Prostate gland (tissue), 2 donors: Measurements from ENCODE around the gene C1orf198.

ENCODE experiments used
- POLR2A ChIP-seq: fragments of 450-650 bp; IDR thresholded peaks from one replicate; pipeline ENCODE4 v1.6.1; 2016; ENCODE audit warnings: antibody characterized with exemption, mild to moderate bottlenecking
- POLR2AphosphoS5 ChIP-seq: sonication (generic); formaldehyde crosslinking; IDR thresholded peaks from one replicate; pipeline ENCODE4 v1.6.1; 2017; ENCODE audit warnings: antibody characterized with exemption
- TF ChIP-seq, protein P1 (sequence below), 4 experiments: fragments of 200-600 bp in 2 of 4; fragments of 450-650 bp in 2 of 4; sonication (generic) in 2 of 4; IDR thresholded peaks; 1 replicate in 3 of 4; 2 replicates in 1 of 4; pipeline ENCODE4 v1.5.1; 2016 to 2019; ENCODE audit warnings: antibody characterized with exemption in 4 of 4, mild to moderate bottlenecking in 2 of 4, moderate library complexity in 2 of 4

DNA sequence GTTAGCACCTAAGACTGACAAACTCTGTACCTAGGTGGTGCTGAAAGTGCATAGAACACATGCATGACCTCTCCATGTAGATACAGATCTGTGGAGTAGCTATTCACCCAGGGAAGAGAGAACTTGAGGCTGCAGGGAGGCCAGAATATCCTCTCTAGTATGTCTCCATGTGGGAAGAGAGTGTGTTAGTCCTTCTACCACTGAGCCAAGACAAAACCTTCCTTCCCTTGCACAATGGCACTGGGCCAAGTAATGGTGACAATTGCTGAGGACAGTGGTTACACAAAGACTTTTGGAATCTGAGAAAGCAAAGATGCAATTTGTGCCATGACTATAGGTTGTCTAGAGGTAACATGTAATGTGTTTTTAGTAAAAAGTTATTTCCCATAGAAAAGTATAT, 52.3 kb downstream of the C1orf198 start:
- TF ChIP-seq POLR2A (no peak), POLR2AphosphoS5 (no peak)
- TF ChIP-seq, protein P1, sequence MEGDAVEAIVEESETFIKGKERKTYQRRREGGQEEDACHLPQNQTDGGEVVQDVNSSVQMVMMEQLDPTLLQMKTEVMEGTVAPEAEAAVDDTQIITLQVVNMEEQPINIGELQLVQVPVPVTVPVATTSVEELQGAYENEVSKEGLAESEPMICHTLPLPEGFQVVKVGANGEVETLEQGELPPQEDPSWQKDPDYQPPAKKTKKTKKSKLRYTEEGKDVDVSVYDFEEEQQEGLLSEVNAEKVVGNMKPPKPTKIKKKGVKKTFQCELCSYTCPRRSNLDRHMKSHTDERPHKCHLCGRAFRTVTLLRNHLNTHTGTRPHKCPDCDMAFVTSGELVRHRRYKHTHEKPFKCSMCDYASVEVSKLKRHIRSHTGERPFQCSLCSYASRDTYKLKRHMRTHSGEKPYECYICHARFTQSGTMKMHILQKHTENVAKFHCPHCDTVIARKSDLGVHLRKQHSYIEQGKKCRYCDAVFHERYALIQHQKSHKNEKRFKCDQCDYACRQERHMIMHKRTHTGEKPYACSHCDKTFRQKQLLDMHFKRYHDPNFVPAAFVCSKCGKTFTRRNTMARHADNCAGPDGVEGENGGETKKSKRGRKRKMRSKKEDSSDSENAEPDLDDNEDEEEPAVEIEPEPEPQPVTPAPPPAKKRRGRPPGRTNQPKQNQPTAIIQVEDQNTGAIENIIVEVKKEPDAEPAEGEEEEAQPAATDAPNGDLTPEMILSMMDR (IDR thresholded peaks at IDR 0.05) = no peak
